Measurements from ENCODE around the gene OR4M1.
"Not testable (repeated sequence)": the region's sequence is repeated elsewhere in the genome, so short reads cannot be mapped to it uniquely, and the experiment has no call there.

OR4M1 gene

GRCh38 chr14:19773204-19773603 is at the start of gene OR4M1:
Gene OR4M1 (plus strand): TSS chr14:19773504. CDS start chr14:19780323, 6,819 bp downstream.
- H3K4me2 ChIP-seq (ENCODE audit: low read depth, low read length, poor library complexity, severe bottlenecking); H3K4me1 ChIP-seq (ENCODE audit: insufficient read depth, low read length, poor library complexity, severe bottlenecking); H3K9me2 ChIP-seq (replicated peaks; ENCODE audit: low read depth, low read length); H2AFZ ChIP-seq (ENCODE audit: low read length); H3K79me2 ChIP-seq (ENCODE audit: insufficient read depth, low read length); H3K36me3 ChIP-seq (ENCODE audit: insufficient read depth, low read length); H3K9ac ChIP-seq (ENCODE audit: low read depth, low read length, poor library complexity, severe bottlenecking); H3K27me3 ChIP-seq (ENCODE audit: insufficient read depth, low read length, poor library complexity, severe bottlenecking); H4K20me1 ChIP-seq (ENCODE audit: insufficient read depth, low read length, poor library complexity, severe bottlenecking); H3K4me3 ChIP-seq (ENCODE audit: low read length, poor library complexity, severe bottlenecking); H3F3A ChIP-seq (ENCODE audit: low read depth): not testable (repeated sequence)
- H3K9me3 ChIP-seq (ENCODE audit: insufficient read depth, low read depth, low read length) = peaks cover 13% of the 10 kb centered on the region; the same call in 1 of the 2 replicates

- Histone ChIP-seq H3K9me2 (replicated peaks; ENCODE audit: low read depth, low read length) (no peaks in the 10 kb centered on the region), H3K4me1 (ENCODE audit: insufficient read depth, low read length, poor library complexity, severe bottlenecking) (no peaks in the 10 kb centered on the region), H3K36me3 (ENCODE audit: insufficient read depth, low read length) (no peaks in the 10 kb centered on the region), H3K4me3 (ENCODE audit: low read length, poor library complexity, severe bottlenecking) (no peak overlapping the region), H3K4me2 (ENCODE audit: low read depth, low read length, poor library complexity, severe bottlenecking) (no peak overlapping the region), H3K27me3 (ENCODE audit: insufficient read depth, low read length, poor library complexity, severe bottlenecking) (no peaks in the 10 kb centered on the region), H3K79me2 (ENCODE audit: insufficient read depth, low read length) (no peaks in the 10 kb centered on the region), H3F3A (ENCODE audit: low read depth) (no peaks in the 10 kb centered on the region), H3K9me3 (ENCODE audit: insufficient read depth, low read depth, low read length) (peaks cover 5% of the 10 kb centered on the region; the same call in 1 of the 2 replicates), H2AFZ (ENCODE audit: low read length) (no peak overlapping the region), H4K20me1 (ENCODE audit: insufficient read depth, low read length, poor library complexity, severe bottlenecking) (no peaks in the 10 kb centered on the region), H3K9ac (ENCODE audit: low read depth, low read length, poor library complexity, severe bottlenecking) (no peak overlapping the region)
- TF ChIP-seq EZH2phosphoT487 (IDR thresholded peaks at IDR 0.05; ENCODE audit: borderline replicate concordance) = no peak
- no peak for TF ChIP-seq CTCF (conservative IDR thresholded peaks at IDR 0.05; ENCODE audit: low read length)
Observed at GRCh38 chr14:19729359-19729758, 43.9 kb upstream of the OR4M1 start.

- Histone ChIP-seq H4K20me1 (ENCODE audit: insufficient read depth, low read length, poor library complexity, severe bottlenecking) (no peaks in the 10 kb centered on the region), H3K4me1 (ENCODE audit: insufficient read depth, low read length, poor library complexity, severe bottlenecking) (no peaks in the 10 kb centered on the region), H3K9ac (ENCODE audit: low read depth, low read length, poor library complexity, severe bottlenecking) (no peak overlapping the region), H3F3A (ENCODE audit: low read depth) (no peaks in the 10 kb centered on the region), H3K9me3 (ENCODE audit: insufficient read depth, low read depth, low read length) (peaks cover 5% of the 10 kb centered on the region; the same call in 1 of the 2 replicates), H3K79me2 (ENCODE audit: insufficient read depth, low read length) (no peaks in the 10 kb centered on the region), H3K4me3 (ENCODE audit: low read length, poor library complexity, severe bottlenecking) (no peak overlapping the region), H3K4me2 (ENCODE audit: low read depth, low read length, poor library complexity, severe bottlenecking) (no peak overlapping the region), H2AFZ (ENCODE audit: low read length) (no peak overlapping the region), H3K9me2 (replicated peaks; ENCODE audit: low read depth, low read length) (no peaks in the 10 kb centered on the region), H3K27me3 (ENCODE audit: insufficient read depth, low read length, poor library complexity, severe bottlenecking) (no peaks in the 10 kb centered on the region), H3K36me3 (ENCODE audit: insufficient read depth, low read length) (no peaks in the 10 kb centered on the region)
- TF ChIP-seq EZH2phosphoT487 (IDR thresholded peaks at IDR 0.05; ENCODE audit: borderline replicate concordance) (no peak), CTCF (conservative IDR thresholded peaks at IDR 0.05; ENCODE audit: low read length) (no peak)
Observed at GRCh38 chr14:19729763-19730162, 43.5 kb upstream of the OR4M1 start.

- not testable (repeated sequence) for H3K4me2 ChIP-seq (ENCODE audit: low read depth, low read length, poor library complexity, severe bottlenecking); H3K36me3 ChIP-seq (ENCODE audit: insufficient read depth, low read length); H2AFZ ChIP-seq (ENCODE audit: low read length); H3K9me2 ChIP-seq (replicated peaks; ENCODE audit: low read depth, low read length); H3K9me3 ChIP-seq (ENCODE audit: insufficient read depth, low read depth, low read length); H3K27me3 ChIP-seq (ENCODE audit: insufficient read depth, low read length, poor library complexity, severe bottlenecking); H4K20me1 ChIP-seq (ENCODE audit: insufficient read depth, low read length, poor library complexity, severe bottlenecking); H3K4me1 ChIP-seq (ENCODE audit: insufficient read depth, low read length, poor library complexity, severe bottlenecking); H3F3A ChIP-seq (ENCODE audit: low read depth); H3K79me2 ChIP-seq (ENCODE audit: insufficient read depth, low read length); H3K4me3 ChIP-seq (ENCODE audit: low read length, poor library complexity, severe bottlenecking); H3K9ac ChIP-seq (ENCODE audit: low read depth, low read length, poor library complexity, severe bottlenecking)
Observed at GRCh38 chr14:19733893-19734292, 39.4 kb upstream of the OR4M1 start.

All from Loucy (cell line).